ENCODE results near the gene DOK6. TPM values are rescaled to one million over a fixed set of nuclear protein-coding genes. Genes with fewer than 3 reads are reported as not detected.

DOK6 gene
- total and polyA plus RNA-seq, 9 of the 15 experiments (the other 6 are each of a cell fraction or from before 2014, with no cell fraction given), result not detected

GRCh38 chr18:69882965-69883668, 482.4 kb downstream of the DOK6 start:
- in situ Hi-C loops (cut with MboI), result no loop called here
- Histone ChIP-seq H3K79me2 (ENCODE audit: control insufficient read depth, insufficient read depth, low read length) (no peaks in the 10 kb centered on the region), H2AFZ (ENCODE audit: low read depth, low read length) (no peak overlapping the region), H3K9ac (ENCODE audit: insufficient read depth in 1 of 2, low read depth in 2 of 2, low read length in 2 of 2) (no peak overlapping the region), H3K4me1 (replicated peaks in 1 of 2; ENCODE audit: control insufficient read depth in 2 of 2, insufficient read depth in 2 of 2, low read length in 2 of 2) (no peaks in the 10 kb centered on the region), H3K4me2 (ENCODE audit: insufficient read depth, low read length) (no peak overlapping the region), H3K9me1 (ENCODE audit: control insufficient read depth, insufficient read depth, low read length) (no peaks in the 10 kb centered on the region), H4K20me1 (replicated peaks; ENCODE audit: control insufficient read depth, insufficient read depth, low read length) (no peaks in the 10 kb centered on the region), H3K36me3 (ENCODE audit: control insufficient read depth, insufficient read depth, low read length) (no peaks in the 10 kb centered on the region), H3K9me3 (replicated peaks; ENCODE audit: control insufficient read depth, insufficient read depth, low read depth, low read length) (no peaks in the 10 kb centered on the region), H3K27me3 (ENCODE audit: control insufficient read depth in 2 of 2, insufficient read depth in 2 of 2, low read length in 2 of 2) (no peaks in the 10 kb centered on the region), H3K27ac (ENCODE audit: extremely low read depth, low read depth, low read length) (no peak overlapping the region), H3K4me3 (no peak overlapping the region)
- WGBS (ENCODE audit: insufficient coverage, low coverage, missing lambda C conversion rate), result 5% methylated on average over 6 of the region's 6 CpGs
- TF ChIP-seq MCM5 (IDR thresholded peaks at IDR 0.05; ENCODE audit: low read depth), result no peak
- no peak for TF ChIP-seq HDAC8 (tag; IDR thresholded peaks at IDR 0.05)
- no peak for TF ChIP-seq E2F6 (IDR thresholded peaks at IDR 0.05; ENCODE audit: borderline replicate concordance in 1 of 2, extremely low read depth in 1 of 2, insufficient read depth in 1 of 2, insufficient read length in 1 of 2, low read depth in 1 of 2, low read length in 1 of 2, poor library complexity in 1 of 2, severe bottlenecking in 1 of 2)
- BruUV-seq (replicated peaks), result no TSS peak
- no peak for DNase-seq (ENCODE audit: extremely low read depth in 1 of 4, low spot score in 3 of 4)
- intact Hi-C loops (cut with micrococcal nuclease), result no loop called here
- ATAC-seq, result no peak
- FAIRE-seq, result no peak
- POLR2A ChIA-PET, result interaction anchor here (1.0 kb wide), 1 partner anchor 30 kb away, joined by 3 read pairs; no protein-coding TSS in a partner anchor
- CTCF ChIA-PET (ENCODE audit: low intra/inter-chr PET ratio), result no interaction called here

GRCh38 chr18:69883781-69884180, 483.1 kb downstream of the DOK6 start:
- POLR2A ChIA-PET, result interaction anchor here (1.0 kb wide), 1 partner anchor 29 kb away, joined by 3 read pairs; no protein-coding TSS in a partner anchor
- WGBS (ENCODE audit: insufficient coverage, low coverage, missing lambda C conversion rate), result 0% methylated on average over 3 of the region's 3 CpGs
- TF ChIP-seq SMARCA5 (IDR thresholded peaks at IDR 0.05), result no peak
- no peak for TF ChIP-seq ASH1L (IDR thresholded peaks at IDR 0.05; ENCODE audit: borderline replicate concordance, low read depth, partially characterized antibody)
- no peak for TF ChIP-seq HCFC1 (IDR thresholded peaks at IDR 0.05; ENCODE audit: low read depth, low read length)
- TF ChIP-seq U2AF1 (optimal IDR thresholded peaks at IDR 0.05; ENCODE audit: low read depth, low read length), result no peak
- TF ChIP-seq TCF3 (CRISPR knock-in tag; IDR thresholded peaks at IDR 0.05), result no peak
- no peak for TF ChIP-seq CBFB (CRISPR knock-in tag; IDR thresholded peaks at IDR 0.05)
- no peak for TF ChIP-seq PHB (CRISPR knock-in tag; IDR thresholded peaks at IDR 0.05)
- TF ChIP-seq SP2 (IDR thresholded peaks at IDR 0.05; ENCODE audit: extremely low read depth, low read depth, low read length, poor library complexity, severe bottlenecking), result no peak
- Histone ChIP-seq H4K20me1 (replicated peaks; ENCODE audit: control insufficient read depth, insufficient read depth, low read length) (no peaks in the 10 kb centered on the region), H3K36me3 (ENCODE audit: control insufficient read depth, insufficient read depth, low read length) (no peaks in the 10 kb centered on the region), H3K9me3 (replicated peaks; ENCODE audit: control insufficient read depth, insufficient read depth, low read depth, low read length) (no peaks in the 10 kb centered on the region), H3K27me3 (ENCODE audit: control insufficient read depth in 2 of 2, insufficient read depth in 2 of 2, low read length in 2 of 2) (no peaks in the 10 kb centered on the region), H2AFZ (ENCODE audit: low read depth, low read length) (no peak overlapping the region), H3K27ac (ENCODE audit: extremely low read depth, low read depth, low read length) (no peak overlapping the region), H3K4me2 (ENCODE audit: insufficient read depth, low read length) (no peak overlapping the region), H3K4me1 (replicated peaks in 1 of 2; ENCODE audit: control insufficient read depth in 2 of 2, insufficient read depth in 2 of 2, low read length in 2 of 2) (no peaks in the 10 kb centered on the region), H3K4me3 (no peak overlapping the region), H3K9ac (ENCODE audit: insufficient read depth in 1 of 2, low read depth in 2 of 2, low read length in 2 of 2) (no peak overlapping the region), H3K79me2 (ENCODE audit: control insufficient read depth, insufficient read depth, low read length) (no peaks in the 10 kb centered on the region), H3K9me1 (ENCODE audit: control insufficient read depth, insufficient read depth, low read length) (no peaks in the 10 kb centered on the region)
- in situ Hi-C loops (cut with MboI) (no loop called here), intact Hi-C loops (cut with micrococcal nuclease) (no loop called here)
- BruUV-seq (replicated peaks), result no TSS peak
- CTCF ChIA-PET (ENCODE audit: low intra/inter-chr PET ratio), result no interaction called here
- DNase-seq (ENCODE audit: extremely low read depth in 1 of 4, low spot score in 3 of 4) (no peak), ATAC-seq (no peak), FAIRE-seq (no peak)
